HEK293 (cell line): Measurements from ENCODE around the gene HS6ST3.

Experiments used
- CTCF ChIP-seq: fragments of 450-650 bp; formaldehyde crosslinking; IDR thresholded peaks from 2 replicates; pipeline ENCODE4 v1.5.1; 2016; ENCODE audit warnings: missing biosample characterization, missing genetic modification characterization
- EGR2 ChIP-seq: fragments of 450-650 bp; formaldehyde crosslinking; IDR thresholded peaks from 2 replicates; pipeline ENCODE4 v1.5.1; 2016; ENCODE audit warnings: low read depth, missing biosample characterization, missing genetic modification characterization
- RBAK ChIP-seq: fragments of 450-650 bp; formaldehyde crosslinking; IDR thresholded peaks from 2 replicates; pipeline ENCODE4 v1.5.1; 2016; ENCODE audit warnings: missing biosample characterization, missing genetic modification characterization
- REST ChIP-seq: fragments of 450-650 bp; formaldehyde crosslinking; IDR thresholded peaks from 2 replicates; pipeline ENCODE4 v1.5.1; 2016; ENCODE audit warnings: missing biosample characterization, missing genetic modification characterization
- YY2 ChIP-seq: fragments of 450-650 bp; formaldehyde crosslinking; IDR thresholded peaks from 2 replicates; pipeline ENCODE4 v1.5.1; 2016; ENCODE audit warnings: missing biosample characterization, missing genetic modification characterization
- ZBTB1 ChIP-seq: fragments of 450-650 bp; formaldehyde crosslinking; IDR thresholded peaks from 2 replicates; pipeline ENCODE4 v1.5.1; 2016; ENCODE audit warnings: missing biosample characterization, missing genetic modification characterization
- ZEB2 ChIP-seq: fragments of 450-650 bp; formaldehyde crosslinking; IDR thresholded peaks from 2 replicates; pipeline ENCODE4 v1.5.1; 2016; ENCODE audit warnings: missing biosample characterization, missing genetic modification characterization
- ZNF112 ChIP-seq: fragments of 450-650 bp; formaldehyde crosslinking; IDR thresholded peaks from 2 replicates; pipeline ENCODE4 v1.5.0; 2017; ENCODE audit warnings: missing biosample characterization, missing genetic modification characterization
- ZNF140 ChIP-seq: fragments of 450-650 bp; formaldehyde crosslinking; IDR thresholded peaks from 2 replicates; pipeline ENCODE4 v1.5.1; 2016; ENCODE audit warnings: missing biosample characterization, missing genetic modification characterization
- ZNF354C ChIP-seq: fragments of 450-650 bp; formaldehyde crosslinking; IDR thresholded peaks from 2 replicates; pipeline ENCODE4 v1.5.1; 2016; ENCODE audit warnings: missing biosample characterization, missing genetic modification characterization, low read depth, borderline replicate concordance
- ZNF645 ChIP-seq: fragments of 450-650 bp; formaldehyde crosslinking; IDR thresholded peaks from 2 replicates; pipeline ENCODE4; 2016; ENCODE audit warnings: missing biosample characterization, missing genetic modification characterization
- ZNF658 ChIP-seq: fragments of 450-650 bp; formaldehyde crosslinking; IDR thresholded peaks from 2 replicates; pipeline ENCODE4; 2016; ENCODE audit warnings: missing biosample characterization, missing genetic modification characterization
- ZXDB ChIP-seq: fragments of 450-650 bp; formaldehyde crosslinking; IDR thresholded peaks from 2 replicates; pipeline ENCODE4 v1.5.1; 2016; ENCODE audit warnings: missing biosample characterization, missing genetic modification characterization
- TF ChIP-seq, protein P1 (sequence below): fragments of 450-650 bp; formaldehyde crosslinking; IDR thresholded peaks from 2 replicates; pipeline ENCODE4 v1.5.1; 2016; ENCODE audit warnings: missing biosample characterization, missing genetic modification characterization

- TF ChIP-seq CTCF (tag by site-specific recombination) (no peak), YY2 (no peak), REST (no peak), ZXDB (no peak), ZNF658 (no peak), ZNF140 (tag by site-specific recombination) (no peak), EGR2 (tag by site-specific recombination) (no peak), RBAK (tag by site-specific recombination) (no peak), ZBTB1 (no peak), ZNF645 (tag by site-specific recombination) (no peak), ZNF112 (tag by site-specific recombination) (no peak), ZNF354C (tag by site-specific recombination) (no peak), ZEB2 (tag by site-specific recombination) (no peak)
- TF ChIP-seq, protein P1, sequence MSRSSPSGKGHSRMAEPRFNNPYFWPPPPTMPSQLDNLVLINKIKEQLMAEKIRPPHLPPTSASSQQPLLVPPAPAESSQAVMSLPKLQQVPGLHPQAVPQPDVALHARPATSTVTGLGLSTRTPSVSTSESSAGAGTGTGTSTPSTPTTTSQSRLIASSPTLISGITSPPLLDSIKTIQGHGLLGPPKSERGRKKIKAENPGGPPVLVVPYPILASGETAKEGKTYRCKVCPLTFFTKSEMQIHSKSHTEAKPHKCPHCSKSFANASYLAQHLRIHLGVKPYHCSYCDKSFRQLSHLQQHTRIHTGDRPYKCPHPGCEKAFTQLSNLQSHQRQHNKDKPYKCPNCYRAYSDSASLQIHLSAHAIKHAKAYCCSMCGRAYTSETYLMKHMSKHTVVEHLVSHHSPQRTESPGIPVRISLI, result no peak
Measured at GRCh38 chr13:96822895-96823294, 733.0 kb downstream of the HS6ST3 start.
